Osteocyte (in vitro differentiated cells): Measurements from ENCODE around the gene ANXA4. TPM values are rescaled to one million over a fixed set of nuclear protein-coding genes. Genes with fewer than 3 reads are reported as not detected.
A peak's percentile ranks its signal among the peaks of the same experiment; 100 is the strongest.

ENCODE experiments used
- DNase-seq: peaks from one replicate; pipeline ENCODE4 v3.0.0; 2021; ENCODE audit warnings: mixed read lengths; ENCODE audit not compliant: unreplicated experiment; ENCODE audit errors: extremely low spot score
- H3K27ac Mint-ChIP-seq: one replicate; pipeline ENCODE4 v1.8.0; 2021; ENCODE audit warnings: mild to moderate bottlenecking, mixed read lengths; ENCODE audit not compliant: unreplicated experiment
- H3K27me3 Mint-ChIP-seq: one replicate; pipeline ENCODE4 v1.8.0; 2021; ENCODE audit warnings: mixed read lengths; ENCODE audit not compliant: unreplicated experiment
- H3K36me3 Mint-ChIP-seq: one replicate; pipeline ENCODE4 v1.8.0; 2021; ENCODE audit warnings: mixed read lengths; ENCODE audit not compliant: unreplicated experiment
- H3K4me1 Mint-ChIP-seq: one replicate; pipeline ENCODE4 v1.8.0; 2021; ENCODE audit warnings: mixed read lengths; ENCODE audit not compliant: unreplicated experiment
- H3K4me3 Mint-ChIP-seq: one replicate; pipeline ENCODE4 v1.8.0; 2021; ENCODE audit warnings: mild to moderate bottlenecking, moderate library complexity, mixed read lengths; ENCODE audit not compliant: unreplicated experiment
- H3K9me3 Mint-ChIP-seq: one replicate; pipeline ENCODE4 v1.8.0; 2021; ENCODE audit warnings: mixed read lengths; ENCODE audit not compliant: unreplicated experiment
- total RNA-seq: library from RNA; stranded (reverse); gene quantifications from 2 replicates; pipeline ENCODE4 v1.2.1, GENCODE V29; 2021
- TF ChIP-seq, protein P1 (sequence below): fragments of 200-600 bp; sonication (generic); IDR thresholded peaks from 2 replicates; pipeline ENCODE4 v1.5.0; 2021; ENCODE audit warnings: antibody characterized with exemption, mild to moderate bottlenecking, moderate library complexity

Gene ANXA4
- total RNA-seq, 1 donor from 2014 or later = 76.6 TPM

GRCh38 chr2:69741229-69741574 lies 732 bp upstream of the ANXA4 start:
- H3K27me3 Mint-ChIP-seq = peaks cover 3% of the 10 kb centered on the region
- TF ChIP-seq, protein P1, sequence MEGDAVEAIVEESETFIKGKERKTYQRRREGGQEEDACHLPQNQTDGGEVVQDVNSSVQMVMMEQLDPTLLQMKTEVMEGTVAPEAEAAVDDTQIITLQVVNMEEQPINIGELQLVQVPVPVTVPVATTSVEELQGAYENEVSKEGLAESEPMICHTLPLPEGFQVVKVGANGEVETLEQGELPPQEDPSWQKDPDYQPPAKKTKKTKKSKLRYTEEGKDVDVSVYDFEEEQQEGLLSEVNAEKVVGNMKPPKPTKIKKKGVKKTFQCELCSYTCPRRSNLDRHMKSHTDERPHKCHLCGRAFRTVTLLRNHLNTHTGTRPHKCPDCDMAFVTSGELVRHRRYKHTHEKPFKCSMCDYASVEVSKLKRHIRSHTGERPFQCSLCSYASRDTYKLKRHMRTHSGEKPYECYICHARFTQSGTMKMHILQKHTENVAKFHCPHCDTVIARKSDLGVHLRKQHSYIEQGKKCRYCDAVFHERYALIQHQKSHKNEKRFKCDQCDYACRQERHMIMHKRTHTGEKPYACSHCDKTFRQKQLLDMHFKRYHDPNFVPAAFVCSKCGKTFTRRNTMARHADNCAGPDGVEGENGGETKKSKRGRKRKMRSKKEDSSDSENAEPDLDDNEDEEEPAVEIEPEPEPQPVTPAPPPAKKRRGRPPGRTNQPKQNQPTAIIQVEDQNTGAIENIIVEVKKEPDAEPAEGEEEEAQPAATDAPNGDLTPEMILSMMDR = peak; percentile 26
- H3K36me3 Mint-ChIP-seq = no peaks in the 10 kb centered on the region
- H3K4me1 Mint-ChIP-seq = peaks cover 28% of the 10 kb centered on the region
- no peak for DNase-seq
- peak overlapping the region; percentile 89 for H3K4me3 Mint-ChIP-seq
- peak overlapping the region; percentile 96 for H3K27ac Mint-ChIP-seq
- H3K9me3 Mint-ChIP-seq = no peaks in the 10 kb centered on the region

DNA sequence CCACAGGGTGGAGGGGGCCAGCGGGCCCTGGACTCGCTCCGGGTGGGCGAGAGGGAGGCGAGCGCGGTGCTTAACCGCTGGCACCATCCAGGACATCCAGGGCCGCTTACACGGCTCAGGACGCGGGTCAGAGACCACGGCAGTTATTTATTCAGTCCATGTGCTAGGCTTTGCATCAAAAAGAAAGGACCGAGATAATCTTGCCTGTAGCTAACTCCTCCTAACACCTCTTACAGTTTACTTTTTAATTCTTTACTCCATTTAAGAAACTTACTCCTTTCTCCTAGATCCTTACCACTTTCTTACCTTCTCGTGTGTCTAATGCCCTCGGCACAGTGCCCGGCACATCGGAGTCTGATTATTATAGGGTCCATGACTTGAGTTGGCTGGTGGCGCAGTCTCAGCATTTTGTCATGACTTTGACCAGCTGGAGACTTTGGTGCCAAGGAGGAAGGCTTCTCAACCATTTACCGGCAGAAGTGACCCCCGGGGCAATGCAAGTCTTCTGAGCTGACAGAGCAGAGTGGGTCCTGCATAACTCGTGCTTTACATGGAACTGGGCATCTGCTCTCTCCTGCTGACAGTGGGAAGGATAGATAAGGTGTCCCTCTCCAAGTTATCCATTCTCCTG lies 503 bp downstream of the ANXA4 start:
- Mint-ChIP-seq H3K4me3 (peak overlapping the region; percentile 89), H3K36me3 (peaks cover 8% of the 10 kb centered on the region), H3K27me3 (peaks cover 3% of the 10 kb centered on the region), H3K27ac (peak overlapping the region; percentile 80), H3K9me3 (no peaks in the 10 kb centered on the region), H3K4me1 (peaks cover 28% of the 10 kb centered on the region)
- TF ChIP-seq, protein P1 = no peak
- no peak for DNase-seq

GRCh38 chr2:69743847-69744264 lies 1.9 kb downstream of the ANXA4 start:
- no peak for DNase-seq
- TF ChIP-seq, protein P1 = no peak
- Mint-ChIP-seq H3K4me3 (no peak overlapping the region), H3K27me3 (no peaks in the 10 kb centered on the region), H3K27ac (no peak overlapping the region), H3K9me3 (no peaks in the 10 kb centered on the region), H3K36me3 (peaks cover 9% of the 10 kb centered on the region), H3K4me1 (peaks cover 28% of the 10 kb centered on the region)

GRCh38 chr2:69744456-69744855 lies 2.5 kb downstream of the ANXA4 start:
- no peak for DNase-seq
- H3K9me3 Mint-ChIP-seq = no peaks in the 10 kb centered on the region
- H3K27me3 Mint-ChIP-seq = no peaks in the 10 kb centered on the region
- TF ChIP-seq, protein P1 = no peak
- peaks cover 31% of the 10 kb centered on the region for H3K4me1 Mint-ChIP-seq
- peaks cover 13% of the 10 kb centered on the region for H3K36me3 Mint-ChIP-seq
- H3K27ac Mint-ChIP-seq = no peak overlapping the region
- H3K4me3 Mint-ChIP-seq = no peak overlapping the region

- Mint-ChIP-seq H3K4me1 (peaks cover 33% of the 10 kb centered on the region), H3K36me3 (peaks cover 13% of the 10 kb centered on the region), H3K27ac (no peak overlapping the region), H3K27me3 (no peaks in the 10 kb centered on the region), H3K4me3 (no peak overlapping the region), H3K9me3 (no peaks in the 10 kb centered on the region)
- DNase-seq = no peak
- TF ChIP-seq, protein P1 = no peak
Measured at GRCh38 chr2:69745035-69745434, 3.1 kb downstream of the ANXA4 start.
